GM12875 (cell line): Measurements from ENCODE around the gene UBE2E1.

ENCODE experiments used
- H3K4me3 ChIP-seq: one replicate; pipeline ENCODE4 v1.5.1; 2011; ENCODE audit warnings: low read depth, low read length, control low read depth
- CTCF ChIP-seq: IDR thresholded peaks from 2 replicates; pipeline ENCODE4 v1.5.1; 2011; ENCODE audit warnings: low read depth, mild to moderate bottlenecking, control low read depth, inconsistent platforms, low read length, moderate library complexity, borderline replicate concordance; ENCODE audit not compliant: insufficient read depth

Gene UBE2E1

GRCh38 chr3:23810343-23811184, 4.8 kb downstream of the UBE2E1 start:
- TF ChIP-seq CTCF = peak; percentile 27; the same call in 1 of the 2 replicates
- peak overlapping the region; percentile 68 for H3K4me3 ChIP-seq

GRCh38 chr3:23811185-23811527, 5.4 kb downstream of the UBE2E1 start:
- peak overlapping the region; percentile 68 for H3K4me3 ChIP-seq
- no peak for TF ChIP-seq CTCF

- H3K4me3 ChIP-seq = peak overlapping the region; percentile 68
- no peak for TF ChIP-seq CTCF
These were observed 6.2 kb downstream of the UBE2E1 start for GRCh38 chr3:23811919-23812318.

GRCh38 chr3:23815879-23816278, 10.1 kb downstream of the UBE2E1 start:
- TF ChIP-seq CTCF = no peak
- H3K4me3 ChIP-seq = no peak overlapping the region

GRCh38 chr3:23816721-23817120, 11.0 kb downstream of the UBE2E1 start:
- H3K4me3 ChIP-seq = no peak overlapping the region
- no peak for TF ChIP-seq CTCF

GRCh38 chr3:23817508-23818223, 11.9 kb downstream of the UBE2E1 start:
- no peak overlapping the region for H3K4me3 ChIP-seq
- TF ChIP-seq CTCF = no peak
